ENCODE measurements around the gene IQCH.

The IQCH gene

DNA sequence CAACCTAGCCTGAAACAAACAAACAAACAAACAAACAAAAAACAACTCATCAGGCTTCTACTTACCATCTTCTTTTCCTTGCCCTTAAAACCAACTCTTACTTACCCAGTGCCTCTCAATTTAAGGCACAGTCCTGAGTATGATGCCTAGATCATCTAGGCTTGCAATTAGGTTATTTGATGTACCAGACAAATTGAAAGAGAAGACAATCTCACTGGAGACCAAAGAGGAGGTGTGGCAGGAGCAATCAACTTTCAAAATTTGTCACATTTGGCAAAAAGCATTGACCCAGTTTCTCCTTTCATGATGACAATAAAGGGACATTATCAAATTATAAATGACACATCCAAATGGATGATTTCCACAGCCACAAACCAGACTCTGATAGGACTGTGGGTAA, 36.2 kb upstream of the IQCH start:
- TF ChIP-seq, protein P1, sequence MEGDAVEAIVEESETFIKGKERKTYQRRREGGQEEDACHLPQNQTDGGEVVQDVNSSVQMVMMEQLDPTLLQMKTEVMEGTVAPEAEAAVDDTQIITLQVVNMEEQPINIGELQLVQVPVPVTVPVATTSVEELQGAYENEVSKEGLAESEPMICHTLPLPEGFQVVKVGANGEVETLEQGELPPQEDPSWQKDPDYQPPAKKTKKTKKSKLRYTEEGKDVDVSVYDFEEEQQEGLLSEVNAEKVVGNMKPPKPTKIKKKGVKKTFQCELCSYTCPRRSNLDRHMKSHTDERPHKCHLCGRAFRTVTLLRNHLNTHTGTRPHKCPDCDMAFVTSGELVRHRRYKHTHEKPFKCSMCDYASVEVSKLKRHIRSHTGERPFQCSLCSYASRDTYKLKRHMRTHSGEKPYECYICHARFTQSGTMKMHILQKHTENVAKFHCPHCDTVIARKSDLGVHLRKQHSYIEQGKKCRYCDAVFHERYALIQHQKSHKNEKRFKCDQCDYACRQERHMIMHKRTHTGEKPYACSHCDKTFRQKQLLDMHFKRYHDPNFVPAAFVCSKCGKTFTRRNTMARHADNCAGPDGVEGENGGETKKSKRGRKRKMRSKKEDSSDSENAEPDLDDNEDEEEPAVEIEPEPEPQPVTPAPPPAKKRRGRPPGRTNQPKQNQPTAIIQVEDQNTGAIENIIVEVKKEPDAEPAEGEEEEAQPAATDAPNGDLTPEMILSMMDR (IDR thresholded peaks at IDR 0.05): no peak

DNA sequence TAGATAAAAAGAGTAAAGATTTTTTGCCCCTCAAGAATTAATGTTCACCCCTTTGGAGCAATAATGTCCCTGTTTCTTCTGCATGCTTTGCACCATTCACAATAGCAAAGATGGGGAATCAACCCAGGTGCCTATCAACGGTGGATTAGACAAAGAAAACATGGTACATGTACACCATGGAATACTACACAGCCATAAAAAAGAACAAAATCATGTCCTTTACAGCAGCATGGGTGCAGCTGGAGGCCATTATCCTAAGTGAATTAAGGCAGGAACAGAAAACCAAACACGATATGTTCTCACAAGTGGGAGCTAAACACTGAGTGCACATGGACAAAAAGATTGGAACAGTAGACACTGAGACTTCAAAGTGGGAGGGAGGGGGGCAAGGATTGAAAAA, 35.3 kb upstream of the IQCH start:
- TF ChIP-seq, protein P1 (IDR thresholded peaks at IDR 0.05): no peak

DNA sequence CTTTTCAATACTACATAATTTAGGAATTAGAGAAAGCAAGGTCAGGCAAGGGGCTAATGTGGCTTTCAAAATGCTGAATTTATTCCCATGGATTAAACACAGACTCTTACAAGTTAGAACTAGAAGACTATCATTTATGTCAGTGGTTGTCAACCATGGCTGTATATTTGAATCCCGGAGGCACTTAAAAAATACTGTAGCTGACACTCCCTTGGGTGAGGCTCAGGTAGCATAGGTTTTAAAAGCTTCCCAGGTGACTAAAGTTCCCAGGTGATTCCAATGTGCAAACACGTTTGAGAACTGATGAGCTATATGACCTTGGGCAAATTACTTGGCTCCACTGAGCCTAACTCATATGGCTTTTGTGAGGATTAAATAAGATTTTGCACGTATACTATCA, 29.7 kb upstream of the IQCH start:
- TF ChIP-seq, protein P1 (IDR thresholded peaks at IDR 0.05): no peak

DNA sequence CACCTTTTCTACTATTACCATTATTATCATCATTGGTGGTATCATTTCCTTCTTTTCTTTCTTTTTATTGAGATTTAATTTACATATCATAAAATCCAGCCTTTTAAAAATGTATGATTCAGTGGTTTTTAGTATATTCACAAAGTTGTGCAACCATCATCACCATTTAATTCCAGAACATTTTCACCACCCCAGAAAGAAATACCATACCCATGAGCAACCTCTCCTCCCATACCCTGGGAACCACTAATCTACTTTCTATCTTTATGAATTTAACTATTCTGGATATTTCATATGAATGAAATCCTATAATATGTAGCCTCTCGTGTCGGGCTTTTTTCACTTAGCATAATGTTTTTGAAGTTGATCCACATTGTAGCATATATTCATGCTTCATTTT, 29.2 kb upstream of the IQCH start:
- TF ChIP-seq, protein P1 (IDR thresholded peaks at IDR 0.05): no peak

DNA sequence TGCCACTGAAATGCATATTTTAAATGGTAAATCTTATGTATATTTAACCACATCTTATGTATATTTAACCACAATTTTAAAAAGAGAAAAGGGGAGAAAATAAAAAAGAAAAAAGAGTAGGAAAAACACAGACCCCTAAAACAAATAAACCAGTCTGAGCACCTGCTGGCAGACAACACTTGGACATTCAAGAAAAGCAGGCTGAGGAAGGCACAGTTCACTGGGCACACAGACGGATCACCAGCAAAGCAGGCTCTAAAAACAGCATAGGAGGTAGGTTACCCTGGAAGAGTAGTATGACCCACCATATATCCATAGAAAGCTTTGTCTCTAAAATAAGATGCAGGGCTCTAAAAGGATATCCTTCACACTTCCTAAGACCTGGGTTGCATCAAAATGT, 27.2 kb upstream of the IQCH start:
- TF ChIP-seq, protein P1 (IDR thresholded peaks at IDR 0.05): no peak

DNA sequence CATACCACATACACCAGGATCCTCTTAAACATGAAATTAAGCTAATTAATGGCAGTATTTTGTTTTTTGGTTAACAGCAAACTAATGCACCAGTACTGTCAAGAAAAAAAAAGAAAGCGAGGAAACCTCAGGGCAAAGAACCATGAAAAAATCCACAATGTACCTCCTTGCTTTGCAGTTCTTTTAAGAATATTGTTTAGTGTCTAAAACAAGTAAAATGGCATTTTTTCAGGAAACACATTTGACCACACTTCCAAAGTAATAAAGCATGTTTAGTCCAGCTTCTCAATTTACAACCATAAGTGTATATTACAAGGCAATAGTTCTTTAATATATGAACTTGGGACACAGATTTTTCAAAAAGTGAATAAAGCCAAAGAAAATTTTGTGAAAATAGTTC, 26.7 kb upstream of the IQCH start:
- TF ChIP-seq, protein P1 (IDR thresholded peaks at IDR 0.05): no peak

DNA sequence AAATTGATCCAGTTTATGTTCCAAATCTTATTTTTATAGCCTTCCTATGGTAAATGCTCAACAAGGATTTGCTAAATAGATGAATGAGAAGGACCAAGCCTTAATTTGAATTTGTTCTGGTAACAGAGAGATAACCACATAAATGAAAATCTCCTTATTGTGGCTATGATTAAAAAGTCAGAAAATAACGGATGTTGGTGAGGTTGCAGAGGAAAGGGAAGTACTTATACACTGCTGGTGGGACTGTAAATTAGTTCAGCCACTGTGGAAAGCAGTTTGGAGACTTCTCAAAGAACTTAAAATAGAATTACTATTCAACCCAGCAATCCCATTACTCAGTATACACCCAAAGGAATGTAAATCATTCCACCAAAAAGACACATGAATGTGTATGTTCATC, 26.3 kb upstream of the IQCH start:
- TF ChIP-seq, protein P1 (IDR thresholded peaks at IDR 0.05): no peak

DNA sequence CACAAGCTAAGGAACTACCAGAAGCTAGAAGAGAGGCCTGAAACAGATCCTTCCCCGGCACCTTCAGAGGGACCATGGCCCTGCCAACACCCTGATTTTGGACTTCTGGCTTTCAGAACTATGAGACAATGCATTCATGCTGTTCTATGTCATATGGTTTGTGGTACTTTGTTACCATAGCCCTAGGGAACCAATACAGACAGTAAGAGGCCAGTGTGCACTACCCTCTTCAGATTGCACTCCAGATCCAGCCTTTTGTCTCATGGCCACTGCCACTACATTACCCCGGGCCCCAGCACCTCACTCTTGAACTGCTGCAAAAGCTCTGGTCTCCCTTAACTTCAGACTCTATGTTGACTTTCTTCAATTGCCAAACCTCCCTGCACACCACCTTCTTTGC, 24.1 kb upstream of the IQCH start:
- TF ChIP-seq, protein P1 (IDR thresholded peaks at IDR 0.05): no peak
